ENCODE measurements around the gene TMC2. TPM values are rescaled to one million over a fixed set of nuclear protein-coding genes. Genes with fewer than 3 reads are reported as not detected.

The TMC2 gene
- polyA plus RNA-seq, 1 of the 3 experiments (the other 2 are of a cell fraction) = not detected

DNA sequence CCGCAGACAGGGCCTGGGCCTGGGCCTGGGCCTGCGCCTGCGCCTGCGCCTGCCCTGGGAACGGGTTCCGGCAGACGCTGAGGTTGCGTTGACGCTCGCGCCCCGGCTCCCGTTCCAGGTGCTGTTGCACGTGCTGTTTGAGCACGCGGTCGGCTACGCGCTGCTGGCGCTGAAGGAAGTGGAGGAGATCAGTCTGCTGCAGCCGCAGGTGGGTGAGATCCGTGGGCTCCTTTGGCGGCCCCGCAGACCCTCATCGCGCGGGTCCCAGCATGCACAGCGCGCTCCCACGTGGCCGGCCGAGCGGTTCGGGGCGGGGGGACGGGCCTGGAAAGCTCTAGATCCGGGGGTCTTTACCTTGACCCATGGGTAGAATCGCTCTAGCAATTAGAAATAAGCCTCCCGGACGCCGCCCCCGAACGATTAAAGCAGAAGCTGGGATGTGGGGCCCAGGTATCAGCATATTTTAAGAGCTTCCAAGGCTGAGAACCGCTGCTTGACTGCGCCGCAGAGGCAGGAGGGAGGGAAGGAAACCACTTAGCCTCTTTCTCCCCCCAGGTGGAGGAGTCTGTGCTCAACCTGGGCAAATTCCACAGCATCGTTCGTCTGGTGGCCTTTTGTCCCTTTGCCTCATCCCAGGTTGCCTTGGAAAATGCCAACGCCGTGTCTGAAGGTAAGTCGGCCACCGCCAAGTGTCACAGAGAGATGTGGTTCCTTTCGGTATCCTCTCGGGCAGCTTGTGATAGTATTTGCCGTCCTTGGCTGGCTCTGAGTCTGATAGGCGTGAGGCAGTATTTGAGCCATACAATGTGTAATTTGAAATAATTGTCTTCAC, 116.6 kb downstream of the TMC2 start:
- H3K36me3 ChIP-seq (replicated peaks in 1 of 2; ENCODE audit: control insufficient read depth in 1 of 2, insufficient read depth in 2 of 2, low read length in 1 of 2) = peaks cover 40 to 44% of the 10 kb centered on the region in 2 experiments
- H3K4me1 ChIP-seq (ENCODE audit: control insufficient read depth in 1 of 2, insufficient read depth in 2 of 2, low read depth in 1 of 2, low read length in 1 of 2) = peaks cover 6 to 18% of the 10 kb centered on the region in 2 experiments; a peak in 3 of 4 replicates
- H2AFZ ChIP-seq (ENCODE audit: low read depth) = no peak overlapping the region
- H3K79me2 ChIP-seq (ENCODE audit: insufficient read depth) = peaks cover 58% of the 10 kb centered on the region
- CTCF ChIA-PET = interaction anchor here (0.6 to 10.6 kb wide), 8 partner anchors 10 to 876 kb away, joined by 3 to 133 read pairs (median 4); partner anchors contain the start of gene ZNF343
- no peaks in the 10 kb centered on the region for H3K9me3 ChIP-seq
- peaks cover 44% of the 10 kb centered on the region for H4K20me1 ChIP-seq (ENCODE audit: insufficient read depth)
- H3K27ac ChIP-seq (ENCODE audit: low read depth in 2 of 2, low read length in 1 of 2) = peak overlapping the region; percentile 87; a peak in 3 of 4 replicates
- no peaks in the 10 kb centered on the region for H3K27me3 ChIP-seq (ENCODE audit: insufficient read depth)
- H3K4me2 ChIP-seq = peak overlapping the region; percentile 78
- H3F3A ChIP-seq (replicated peaks; ENCODE audit: insufficient read depth) = peaks cover 44% of the 10 kb centered on the region
- peak; percentile 81 for DNase-seq
- H3K9ac ChIP-seq = peak overlapping the region; percentile 97
- POLR2A ChIA-PET = interaction anchor here (0.6 to 2.7 kb wide), 19 partner anchors 7 to 1167 kb away, joined by 3 to 35 read pairs (median 4); partner anchors contain the start of genes AP5S1, CPXM1, GNRH2 and IDH3B
- 0% methylated on average over 13 of the region's 56 CpGs for WGBS (ENCODE audit: low lambda C conversion rate)
- H3K4me3 ChIP-seq (ENCODE audit: low read depth in 2 of 2, low read length in 1 of 2) = peak overlapping the region; percentile 72 to 94
- no peaks in the 10 kb centered on the region for H3K9me2 ChIP-seq
- TF ChIP-seq RXRA (IDR thresholded peaks at IDR 0.05; ENCODE audit: borderline replicate concordance, low read depth) = no peak
- 0 out of 2 replicates have a peak, but pooled peaks have one; percentile 21 for TF ChIP-seq SIN3A (IDR thresholded peaks at IDR 0.05; ENCODE audit: borderline replicate concordance, low read depth, low read length)
- TF ChIP-seq TCF12 (IDR thresholded peaks at IDR 0.05) = no peak
- TF ChIP-seq POLR2AphosphoS5 (IDR thresholded peaks at IDR 0.05; ENCODE audit: low read depth, low read length) = no peak; the same call in 1 of the 2 replicates
- TF ChIP-seq, protein P1, sequence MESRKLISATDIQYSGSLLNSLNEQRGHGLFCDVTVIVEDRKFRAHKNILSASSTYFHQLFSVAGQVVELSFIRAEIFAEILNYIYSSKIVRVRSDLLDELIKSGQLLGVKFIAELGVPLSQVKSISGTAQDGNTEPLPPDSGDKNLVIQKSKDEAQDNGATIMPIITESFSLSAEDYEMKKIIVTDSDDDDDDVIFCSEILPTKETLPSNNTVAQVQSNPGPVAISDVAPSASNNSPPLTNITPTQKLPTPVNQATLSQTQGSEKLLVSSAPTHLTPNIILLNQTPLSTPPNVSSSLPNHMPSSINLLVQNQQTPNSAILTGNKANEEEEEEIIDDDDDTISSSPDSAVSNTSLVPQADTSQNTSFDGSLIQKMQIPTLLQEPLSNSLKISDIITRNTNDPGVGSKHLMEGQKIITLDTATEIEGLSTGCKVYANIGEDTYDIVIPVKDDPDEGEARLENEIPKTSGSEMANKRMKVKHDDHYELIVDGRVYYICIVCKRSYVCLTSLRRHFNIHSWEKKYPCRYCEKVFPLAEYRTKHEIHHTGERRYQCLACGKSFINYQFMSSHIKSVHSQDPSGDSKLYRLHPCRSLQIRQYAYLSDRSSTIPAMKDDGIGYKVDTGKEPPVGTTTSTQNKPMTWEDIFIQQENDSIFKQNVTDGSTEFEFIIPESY (IDR thresholded peaks at IDR 0.05; ENCODE audit: borderline replicate concordance, low read depth) = no peak
- TF ChIP-seq JUND (IDR thresholded peaks at IDR 0.05) = no peak
- peak; percentile 91 for TF ChIP-seq MXI1 (IDR thresholded peaks at IDR 0.05; ENCODE audit: low read depth, low read length)
- TF ChIP-seq, protein P2, sequence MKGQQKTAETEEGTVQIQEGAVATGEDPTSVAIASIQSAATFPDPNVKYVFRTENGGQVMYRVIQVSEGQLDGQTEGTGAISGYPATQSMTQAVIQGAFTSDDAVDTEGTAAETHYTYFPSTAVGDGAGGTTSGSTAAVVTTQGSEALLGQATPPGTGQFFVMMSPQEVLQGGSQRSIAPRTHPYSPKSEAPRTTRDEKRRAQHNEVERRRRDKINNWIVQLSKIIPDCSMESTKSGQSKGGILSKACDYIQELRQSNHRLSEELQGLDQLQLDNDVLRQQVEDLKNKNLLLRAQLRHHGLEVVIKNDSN (IDR thresholded peaks at IDR 0.05; ENCODE audit: borderline replicate concordance, low read depth) = peak; percentile 88
- TF ChIP-seq FOXJ3 (CRISPR knock-in tag; IDR thresholded peaks at IDR 0.05) = no peak
- TF ChIP-seq, protein P3, sequence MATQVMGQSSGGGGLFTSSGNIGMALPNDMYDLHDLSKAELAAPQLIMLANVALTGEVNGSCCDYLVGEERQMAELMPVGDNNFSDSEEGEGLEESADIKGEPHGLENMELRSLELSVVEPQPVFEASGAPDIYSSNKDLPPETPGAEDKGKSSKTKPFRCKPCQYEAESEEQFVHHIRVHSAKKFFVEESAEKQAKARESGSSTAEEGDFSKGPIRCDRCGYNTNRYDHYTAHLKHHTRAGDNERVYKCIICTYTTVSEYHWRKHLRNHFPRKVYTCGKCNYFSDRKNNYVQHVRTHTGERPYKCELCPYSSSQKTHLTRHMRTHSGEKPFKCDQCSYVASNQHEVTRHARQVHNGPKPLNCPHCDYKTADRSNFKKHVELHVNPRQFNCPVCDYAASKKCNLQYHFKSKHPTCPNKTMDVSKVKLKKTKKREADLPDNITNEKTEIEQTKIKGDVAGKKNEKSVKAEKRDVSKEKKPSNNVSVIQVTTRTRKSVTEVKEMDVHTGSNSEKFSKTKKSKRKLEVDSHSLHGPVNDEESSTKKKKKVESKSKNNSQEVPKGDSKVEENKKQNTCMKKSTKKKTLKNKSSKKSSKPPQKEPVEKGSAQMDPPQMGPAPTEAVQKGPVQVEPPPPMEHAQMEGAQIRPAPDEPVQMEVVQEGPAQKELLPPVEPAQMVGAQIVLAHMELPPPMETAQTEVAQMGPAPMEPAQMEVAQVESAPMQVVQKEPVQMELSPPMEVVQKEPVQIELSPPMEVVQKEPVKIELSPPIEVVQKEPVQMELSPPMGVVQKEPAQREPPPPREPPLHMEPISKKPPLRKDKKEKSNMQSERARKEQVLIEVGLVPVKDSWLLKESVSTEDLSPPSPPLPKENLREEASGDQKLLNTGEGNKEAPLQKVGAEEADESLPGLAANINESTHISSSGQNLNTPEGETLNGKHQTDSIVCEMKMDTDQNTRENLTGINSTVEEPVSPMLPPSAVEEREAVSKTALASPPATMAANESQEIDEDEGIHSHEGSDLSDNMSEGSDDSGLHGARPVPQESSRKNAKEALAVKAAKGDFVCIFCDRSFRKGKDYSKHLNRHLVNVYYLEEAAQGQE (IDR thresholded peaks at IDR 0.05; ENCODE audit: low read depth, low read length) = 0 out of 2 replicates have a peak, but pooled peaks have one; percentile 2
- TF ChIP-seq RAD21 (IDR thresholded peaks at IDR 0.05; ENCODE audit: low read length) = no peak
- TF ChIP-seq RCOR1 (IDR thresholded peaks at IDR 0.05; ENCODE audit: low read length) = no peak
- no peak for TF ChIP-seq SMC3 (IDR thresholded peaks at IDR 0.05; ENCODE audit: low read depth, low read length)
- TF ChIP-seq GATA2 (CRISPR knock-in tag; IDR thresholded peaks at IDR 0.05) = no peak
- TF ChIP-seq RFX5 (IDR thresholded peaks at IDR 0.05; ENCODE audit: low read length) = no peak
- TF ChIP-seq, protein P4, sequence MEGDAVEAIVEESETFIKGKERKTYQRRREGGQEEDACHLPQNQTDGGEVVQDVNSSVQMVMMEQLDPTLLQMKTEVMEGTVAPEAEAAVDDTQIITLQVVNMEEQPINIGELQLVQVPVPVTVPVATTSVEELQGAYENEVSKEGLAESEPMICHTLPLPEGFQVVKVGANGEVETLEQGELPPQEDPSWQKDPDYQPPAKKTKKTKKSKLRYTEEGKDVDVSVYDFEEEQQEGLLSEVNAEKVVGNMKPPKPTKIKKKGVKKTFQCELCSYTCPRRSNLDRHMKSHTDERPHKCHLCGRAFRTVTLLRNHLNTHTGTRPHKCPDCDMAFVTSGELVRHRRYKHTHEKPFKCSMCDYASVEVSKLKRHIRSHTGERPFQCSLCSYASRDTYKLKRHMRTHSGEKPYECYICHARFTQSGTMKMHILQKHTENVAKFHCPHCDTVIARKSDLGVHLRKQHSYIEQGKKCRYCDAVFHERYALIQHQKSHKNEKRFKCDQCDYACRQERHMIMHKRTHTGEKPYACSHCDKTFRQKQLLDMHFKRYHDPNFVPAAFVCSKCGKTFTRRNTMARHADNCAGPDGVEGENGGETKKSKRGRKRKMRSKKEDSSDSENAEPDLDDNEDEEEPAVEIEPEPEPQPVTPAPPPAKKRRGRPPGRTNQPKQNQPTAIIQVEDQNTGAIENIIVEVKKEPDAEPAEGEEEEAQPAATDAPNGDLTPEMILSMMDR (IDR thresholded peaks at IDR 0.05) = no peak
- TF ChIP-seq, protein P5, sequence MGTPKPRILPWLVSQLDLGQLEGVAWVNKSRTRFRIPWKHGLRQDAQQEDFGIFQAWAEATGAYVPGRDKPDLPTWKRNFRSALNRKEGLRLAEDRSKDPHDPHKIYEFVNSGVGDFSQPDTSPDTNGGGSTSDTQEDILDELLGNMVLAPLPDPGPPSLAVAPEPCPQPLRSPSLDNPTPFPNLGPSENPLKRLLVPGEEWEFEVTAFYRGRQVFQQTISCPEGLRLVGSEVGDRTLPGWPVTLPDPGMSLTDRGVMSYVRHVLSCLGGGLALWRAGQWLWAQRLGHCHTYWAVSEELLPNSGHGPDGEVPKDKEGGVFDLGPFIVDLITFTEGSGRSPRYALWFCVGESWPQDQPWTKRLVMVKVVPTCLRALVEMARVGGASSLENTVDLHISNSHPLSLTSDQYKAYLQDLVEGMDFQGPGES (IDR thresholded peaks at IDR 0.05; ENCODE audit: low read depth, low read length) = no peak
- TF ChIP-seq GABPA (IDR thresholded peaks at IDR 0.05; ENCODE audit: low read depth) = no peak
- no peak for TF ChIP-seq NFIC (IDR thresholded peaks at IDR 0.05; ENCODE audit: borderline replicate concordance)
- TF ChIP-seq FOSL2 (IDR thresholded peaks at IDR 0.05; ENCODE audit: borderline replicate concordance, low read depth) = no peak
- no peak for TF ChIP-seq NRF1 (IDR thresholded peaks at IDR 0.05; ENCODE audit: low read depth, low read length)
- no peak for TF ChIP-seq YY1 (IDR thresholded peaks at IDR 0.05; ENCODE audit: low read depth)
- no peak for TF ChIP-seq TAF1 (IDR thresholded peaks at IDR 0.05; ENCODE audit: borderline replicate concordance, low read depth, low read length)
- TF ChIP-seq ELF1 (IDR thresholded peaks at IDR 0.05) = no peak
